KMS-11 (cell line): ENCODE measurements around the gene NLRC4.

Source experiments
- H2AFZ ChIP-seq: fragments of 200-600 bp; sonication (generic); 2 replicates; pipeline ENCODE4 v1.6.1; 2016; ENCODE audit warnings: antibody characterized with exemption, mixed run types, low read depth
- H3K27ac ChIP-seq: fragments of 200-600 bp; sonication (generic); 2 replicates; pipeline ENCODE4 v1.6.1; 2016; ENCODE audit warnings: mild to moderate bottlenecking, mixed run types
- H3K27me3 ChIP-seq: fragments of 200-600 bp; sonication (generic); 2 replicates; pipeline ENCODE4 v1.6.1; 2017; ENCODE audit warnings: mild to moderate bottlenecking, low read depth, mixed run types, moderate library complexity; ENCODE audit not compliant: insufficient read depth
- H3K36me3 ChIP-seq: fragments of 200-600 bp; sonication (generic); 2 replicates; pipeline ENCODE4 v1.6.1; 2017; ENCODE audit warnings: mild to moderate bottlenecking, mixed run types; ENCODE audit not compliant: insufficient read depth
- H3K4me1 ChIP-seq: fragments of 200-600 bp; sonication (generic); 2 replicates; pipeline ENCODE4 v1.6.1; 2016; ENCODE audit warnings: mild to moderate bottlenecking, low read depth, mixed run types; ENCODE audit not compliant: poor library complexity, severe bottlenecking
- H3K4me2 ChIP-seq: fragments of 200-600 bp; sonication (generic); 2 replicates; pipeline ENCODE4 v1.7.0; 2016; ENCODE audit warnings: mild to moderate bottlenecking, mixed run types
- H3K4me3 ChIP-seq: fragments of 200-600 bp; sonication (generic); IDR thresholded peaks from 2 replicates; pipeline ENCODE4 v1.6.1; 2017; ENCODE audit warnings: low read depth, low read length, mixed read lengths; ENCODE audit not compliant: insufficient read depth
- H3K79me2 ChIP-seq: fragments of 200-600 bp; sonication (generic); 2 replicates; pipeline ENCODE4 v1.6.1; 2016; ENCODE audit warnings: low read depth, mixed run types; ENCODE audit not compliant: insufficient read depth
- H3K9ac ChIP-seq: fragments of 200-600 bp; sonication (generic); 2 replicates; pipeline ENCODE4 v1.6.1; 2016; ENCODE audit warnings: mild to moderate bottlenecking, mixed run types
- H4K20me1 ChIP-seq: fragments of 200-600 bp; sonication (generic); 2 replicates; pipeline ENCODE4 v1.6.1; 2016; ENCODE audit warnings: mild to moderate bottlenecking, mixed run types; ENCODE audit not compliant: insufficient read depth
- CTCF ChIP-seq: fragments of 200-600 bp; sonication (generic); conservative IDR thresholded peaks from 2 replicates; pipeline ENCODE4 v1.6.1; 2017; ENCODE audit warnings: low read depth, mild to moderate bottlenecking, antibody characterized with exemption, low read length, moderate library complexity, mixed read lengths

Gene NLRC4

GRCh38 chr2:32192418-32192817 lies 72.3 kb downstream of the NLRC4 start:
- no peak overlapping the region for H2AFZ ChIP-seq
- H3K4me2 ChIP-seq: peak overlapping the region; percentile 31
- 0 out of 2 replicates have a peak overlapping the region, but pooled peaks have one; percentile 5 for H3K27ac ChIP-seq
- H3K4me1 ChIP-seq: peaks cover 65% of the 10 kb centered on the region
- no peak overlapping the region for H3K9ac ChIP-seq
- no peak for TF ChIP-seq CTCF
- H4K20me1 ChIP-seq: no peaks in the 10 kb centered on the region
- H3K36me3 ChIP-seq: no peaks in the 10 kb centered on the region; the same call in 1 of the 2 replicates
- H3K79me2 ChIP-seq: no peaks in the 10 kb centered on the region; the same call in 1 of the 2 replicates
- H3K27me3 ChIP-seq: no peaks in the 10 kb centered on the region
- H3K4me3 ChIP-seq: no peak overlapping the region

DNA sequence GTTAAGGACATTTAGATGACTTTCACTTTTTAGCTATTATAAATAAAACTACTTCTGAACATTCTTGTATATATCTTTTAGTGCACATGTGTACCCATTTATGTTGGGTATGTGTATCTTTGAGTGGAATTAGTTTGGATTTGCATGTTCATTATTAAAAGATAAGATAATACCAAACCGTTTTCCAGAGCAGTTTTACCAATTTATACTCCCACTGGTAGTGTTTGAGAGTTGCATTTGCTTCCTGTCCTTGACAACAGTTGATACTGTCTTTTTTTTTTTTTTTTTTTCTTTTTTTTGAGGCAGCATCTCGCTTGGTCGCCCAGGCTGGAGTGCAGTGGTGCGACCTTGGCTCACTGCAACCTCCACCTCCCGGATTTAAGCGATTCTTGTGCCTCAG lies 75.7 kb downstream of the NLRC4 start:
- peak overlapping the region; percentile 16; the same call in 1 of the 2 replicates for H3K9ac ChIP-seq
- no peaks in the 10 kb centered on the region for H4K20me1 ChIP-seq
- no peak for TF ChIP-seq CTCF
- no peaks in the 10 kb centered on the region; the same call in 1 of the 2 replicates for H3K79me2 ChIP-seq
- H3K4me2 ChIP-seq: peak overlapping the region; percentile 12; the same call in 1 of the 2 replicates
- no peak overlapping the region for H2AFZ ChIP-seq
- peak overlapping the region; percentile 57 for H3K27ac ChIP-seq
- H3K4me3 ChIP-seq: no peak overlapping the region
- H3K4me1 ChIP-seq: peaks cover 70% of the 10 kb centered on the region
- no peaks in the 10 kb centered on the region for H3K27me3 ChIP-seq
- no peaks in the 10 kb centered on the region; the same call in 1 of the 2 replicates for H3K36me3 ChIP-seq

- no peaks in the 10 kb centered on the region; the same call in 1 of the 2 replicates for H3K36me3 ChIP-seq
- H3K9ac ChIP-seq: no peak overlapping the region
- no peaks in the 10 kb centered on the region for H3K27me3 ChIP-seq
- TF ChIP-seq CTCF: no peak
- no peaks in the 10 kb centered on the region for H3K79me2 ChIP-seq
- no peak overlapping the region for H3K4me3 ChIP-seq
- H3K4me2 ChIP-seq: no peak overlapping the region
- H3K4me1 ChIP-seq: peaks cover 18% of the 10 kb centered on the region
- no peaks in the 10 kb centered on the region for H4K20me1 ChIP-seq
- H3K27ac ChIP-seq: no peak overlapping the region
- H2AFZ ChIP-seq: no peak overlapping the region
These were observed 82.0 kb downstream of the NLRC4 start for GRCh38 chr2:32182667-32183066.
